ENCODE measurements around the gene ANKS1A.

DNA sequence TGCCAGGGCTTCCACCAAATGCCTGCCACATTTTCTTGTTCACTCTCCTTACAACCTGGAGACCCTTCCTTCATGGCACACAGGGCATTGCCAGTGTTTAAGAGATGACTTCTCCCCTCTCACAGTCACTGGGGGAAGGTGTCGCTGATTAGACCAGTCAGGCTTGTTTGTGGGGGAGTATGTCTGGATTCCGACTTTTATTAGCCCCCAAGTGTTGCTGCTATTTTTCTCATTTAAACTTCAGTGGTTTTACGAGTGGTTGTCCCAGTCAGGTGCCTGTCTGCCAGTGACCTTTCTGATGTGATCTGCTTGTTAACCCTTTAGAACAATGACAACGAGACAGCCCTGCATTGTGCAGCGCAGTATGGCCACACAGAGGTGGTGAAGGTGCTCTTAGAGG, 92.3 kb downstream of the ANKS1A start:
- TF ChIP-seq, protein P1, sequence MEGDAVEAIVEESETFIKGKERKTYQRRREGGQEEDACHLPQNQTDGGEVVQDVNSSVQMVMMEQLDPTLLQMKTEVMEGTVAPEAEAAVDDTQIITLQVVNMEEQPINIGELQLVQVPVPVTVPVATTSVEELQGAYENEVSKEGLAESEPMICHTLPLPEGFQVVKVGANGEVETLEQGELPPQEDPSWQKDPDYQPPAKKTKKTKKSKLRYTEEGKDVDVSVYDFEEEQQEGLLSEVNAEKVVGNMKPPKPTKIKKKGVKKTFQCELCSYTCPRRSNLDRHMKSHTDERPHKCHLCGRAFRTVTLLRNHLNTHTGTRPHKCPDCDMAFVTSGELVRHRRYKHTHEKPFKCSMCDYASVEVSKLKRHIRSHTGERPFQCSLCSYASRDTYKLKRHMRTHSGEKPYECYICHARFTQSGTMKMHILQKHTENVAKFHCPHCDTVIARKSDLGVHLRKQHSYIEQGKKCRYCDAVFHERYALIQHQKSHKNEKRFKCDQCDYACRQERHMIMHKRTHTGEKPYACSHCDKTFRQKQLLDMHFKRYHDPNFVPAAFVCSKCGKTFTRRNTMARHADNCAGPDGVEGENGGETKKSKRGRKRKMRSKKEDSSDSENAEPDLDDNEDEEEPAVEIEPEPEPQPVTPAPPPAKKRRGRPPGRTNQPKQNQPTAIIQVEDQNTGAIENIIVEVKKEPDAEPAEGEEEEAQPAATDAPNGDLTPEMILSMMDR (tag by site-specific recombination; IDR thresholded peaks at IDR 0.05): no peak
- TF ChIP-seq MEIS1 (CRISPR knock-in tag; IDR thresholded peaks at IDR 0.05; ENCODE audit: borderline replicate concordance): no peak
- TF ChIP-seq ZNF560 (tag by site-specific recombination; IDR thresholded peaks at IDR 0.05; ENCODE audit: borderline replicate concordance): no peak
- TF ChIP-seq ZBTB8A (tag by site-specific recombination; IDR thresholded peaks at IDR 0.05): no peak
- TF ChIP-seq FEZF1 (tag by site-specific recombination; IDR thresholded peaks at IDR 0.05): no peak
- TF ChIP-seq ZNF211 (tag by site-specific recombination; IDR thresholded peaks at IDR 0.05; ENCODE audit: low read depth): no peak
- TF ChIP-seq HOXA7 (CRISPR knock-in tag; IDR thresholded peaks at IDR 0.05; ENCODE audit: borderline replicate concordance): no peak
- TF ChIP-seq ZNF23 (tag by site-specific recombination; IDR thresholded peaks at IDR 0.05; ENCODE audit: borderline replicate concordance): no peak
- TF ChIP-seq SETDB1 (IDR thresholded peaks at IDR 0.05; ENCODE audit: insufficient read length, low read length): no peak
- TF ChIP-seq, protein P2, sequence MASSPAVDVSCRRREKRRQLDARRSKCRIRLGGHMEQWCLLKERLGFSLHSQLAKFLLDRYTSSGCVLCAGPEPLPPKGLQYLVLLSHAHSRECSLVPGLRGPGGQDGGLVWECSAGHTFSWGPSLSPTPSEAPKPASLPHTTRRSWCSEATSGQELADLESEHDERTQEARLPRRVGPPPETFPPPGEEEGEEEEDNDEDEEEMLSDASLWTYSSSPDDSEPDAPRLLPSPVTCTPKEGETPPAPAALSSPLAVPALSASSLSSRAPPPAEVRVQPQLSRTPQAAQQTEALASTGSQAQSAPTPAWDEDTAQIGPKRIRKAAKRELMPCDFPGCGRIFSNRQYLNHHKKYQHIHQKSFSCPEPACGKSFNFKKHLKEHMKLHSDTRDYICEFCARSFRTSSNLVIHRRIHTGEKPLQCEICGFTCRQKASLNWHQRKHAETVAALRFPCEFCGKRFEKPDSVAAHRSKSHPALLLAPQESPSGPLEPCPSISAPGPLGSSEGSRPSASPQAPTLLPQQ (tag by site-specific recombination; IDR thresholded peaks at IDR 0.05): no peak

Measured in HEK293 (cell line).